HG03432 (cell line): Measurements from ENCODE around the gene HDAC10.

Source experiments
- ATAC-seq: cut with Tn5 transposase; IDR thresholded peaks from one replicate; pipeline ENCODE4 v1.9.1; 2021; ENCODE audit warnings: mild to moderate bottlenecking, moderate library complexity; ENCODE audit not compliant: unreplicated experiment

The HDAC10 gene

DNA sequence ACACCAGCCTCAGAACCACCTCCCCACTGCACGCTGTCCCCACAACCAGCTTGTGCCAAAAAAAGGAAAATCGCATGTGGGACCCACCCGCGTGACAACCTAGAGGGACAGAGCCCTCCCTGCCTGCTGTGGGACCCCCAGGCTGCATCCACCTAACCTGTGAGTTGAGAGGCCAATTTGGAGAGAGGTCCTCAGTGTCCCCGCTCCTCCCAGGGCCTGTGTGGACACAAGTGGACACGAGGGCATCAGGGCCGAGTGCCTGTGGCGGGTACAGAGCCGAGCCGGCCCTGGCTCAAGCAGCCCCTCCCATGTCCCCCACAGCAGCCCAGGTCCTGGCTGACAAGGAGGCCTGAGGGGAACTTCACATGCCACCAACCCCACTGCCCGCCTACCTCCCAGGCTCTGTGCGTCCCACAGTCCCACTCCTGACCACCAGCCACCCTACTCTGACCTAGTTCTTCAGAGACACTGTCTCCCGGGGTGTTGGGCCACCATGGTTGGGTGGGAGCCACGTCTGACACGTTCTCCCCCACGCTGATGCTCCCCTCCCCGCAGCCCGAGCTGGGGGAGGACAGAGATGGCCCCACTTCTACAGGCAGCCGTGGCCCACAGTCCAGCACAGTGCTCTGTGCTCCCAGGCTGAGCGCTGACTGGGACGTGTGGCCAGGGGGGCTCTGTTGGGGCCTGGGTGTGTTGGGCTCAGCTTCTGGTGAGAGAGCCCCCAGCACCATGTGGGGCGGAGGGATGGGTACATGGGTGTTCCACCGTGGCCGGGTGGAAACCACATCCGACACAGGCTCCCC, 31.1 kb downstream of the HDAC10 start:
- ATAC-seq = no peak

DNA sequence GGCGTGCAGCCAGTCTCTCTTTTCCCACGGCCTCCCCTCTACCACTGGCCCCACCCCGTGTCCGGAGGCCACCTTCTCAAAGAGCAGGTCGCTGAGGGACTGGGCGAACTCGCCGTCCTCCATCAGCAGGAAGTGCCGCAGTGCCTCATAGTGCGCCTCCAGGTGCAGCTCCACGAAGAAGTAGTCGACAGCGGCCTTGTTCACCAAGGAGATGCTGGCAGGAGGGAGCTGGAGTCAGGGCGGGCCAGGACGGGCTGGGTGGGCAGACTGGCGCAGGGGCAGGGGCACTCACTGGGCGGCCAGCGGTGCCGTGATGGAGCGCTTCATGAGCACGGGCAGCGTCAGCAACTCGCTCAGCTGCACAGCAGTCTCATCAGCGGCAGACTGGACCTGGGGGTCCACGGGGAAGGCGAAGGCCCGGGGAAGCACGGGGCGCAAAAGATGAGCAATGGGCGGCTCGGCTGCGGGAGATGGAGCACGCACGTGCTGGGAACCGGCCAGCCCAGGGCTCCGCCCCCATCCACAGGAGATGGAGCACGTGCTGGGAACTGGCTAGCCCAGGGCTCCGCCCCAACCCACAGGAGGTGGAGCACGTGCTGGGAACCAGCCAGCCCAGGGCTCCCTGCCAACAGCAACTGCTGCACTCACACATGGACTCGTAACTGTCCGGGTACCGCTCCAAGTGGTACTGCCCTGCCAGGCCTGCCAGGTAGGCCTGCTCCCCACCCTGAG, 31.9 kb downstream of the HDAC10 start:
- ATAC-seq = no peak

DNA sequence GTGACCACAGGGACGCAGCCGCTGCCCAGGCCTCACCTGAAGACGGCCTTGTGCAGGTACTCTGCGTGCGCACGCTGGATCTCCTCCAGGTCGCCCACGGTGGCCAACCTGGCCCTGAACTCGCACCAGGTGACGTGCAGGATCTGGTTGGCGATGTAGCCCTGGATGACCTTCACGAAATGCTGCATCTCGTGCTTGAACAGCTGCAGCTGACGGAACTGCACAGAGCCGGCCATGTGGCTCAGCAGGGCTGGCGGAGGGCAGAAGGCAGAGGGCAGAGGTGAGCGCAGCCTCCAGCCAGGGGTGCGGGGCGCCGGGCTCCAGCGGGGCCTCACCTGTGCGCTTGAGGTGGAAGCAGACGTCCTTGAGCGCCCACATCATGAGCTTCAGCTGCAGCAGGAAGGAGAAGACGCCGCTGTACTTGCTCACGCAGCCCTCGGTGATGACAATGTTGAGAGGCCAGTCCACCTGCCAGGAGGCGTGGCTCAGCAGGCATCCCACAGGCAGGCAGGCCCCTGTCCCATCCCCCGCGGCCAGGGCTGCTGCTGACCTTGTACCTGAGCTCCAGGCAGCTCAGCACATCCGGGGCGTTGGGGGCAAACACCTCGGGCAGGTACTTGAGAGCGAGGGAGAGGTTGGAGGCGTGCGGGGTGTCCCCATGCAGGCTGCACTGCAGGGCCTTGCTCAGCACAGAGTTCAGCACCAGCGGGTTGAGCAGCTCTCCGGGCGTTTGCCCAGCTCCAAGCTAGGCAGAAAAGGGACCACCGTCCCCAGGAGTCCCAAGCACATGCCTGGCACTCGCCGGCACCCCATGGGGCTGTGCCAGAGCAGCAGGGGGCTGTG, 32.7 kb downstream of the HDAC10 start:
- no peak for ATAC-seq

DNA sequence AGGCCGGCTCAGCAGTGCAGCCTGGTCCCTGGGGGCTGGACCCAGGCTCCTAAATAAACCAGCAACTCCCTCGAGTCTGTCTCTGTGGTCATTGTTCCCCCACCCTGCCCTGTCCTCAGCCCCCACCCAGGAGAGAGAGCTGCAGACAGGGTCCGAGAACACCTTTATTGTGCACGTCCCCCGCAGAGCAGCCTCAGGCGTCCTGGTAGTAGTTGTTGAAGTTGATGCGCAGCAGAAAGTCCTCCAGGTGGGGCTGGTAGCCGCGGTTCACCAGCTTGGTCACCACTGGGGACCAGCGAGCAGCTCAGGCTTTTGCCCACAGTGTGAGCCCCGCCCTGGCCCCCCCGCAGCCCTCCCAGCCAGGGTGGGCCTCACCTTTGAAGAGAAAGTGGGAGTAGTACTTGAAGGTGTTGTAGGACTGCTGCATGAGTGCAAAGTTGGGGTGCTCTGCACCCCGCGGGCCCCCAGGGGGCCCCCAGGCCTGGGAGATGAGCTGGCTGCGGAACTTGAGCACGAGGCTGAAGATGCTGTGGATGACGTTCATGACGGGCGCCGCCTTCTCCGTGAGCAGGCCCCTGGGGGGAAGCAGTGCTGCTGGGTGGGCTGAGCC, 33.4 kb downstream of the HDAC10 start:
- ATAC-seq = no peak

DNA sequence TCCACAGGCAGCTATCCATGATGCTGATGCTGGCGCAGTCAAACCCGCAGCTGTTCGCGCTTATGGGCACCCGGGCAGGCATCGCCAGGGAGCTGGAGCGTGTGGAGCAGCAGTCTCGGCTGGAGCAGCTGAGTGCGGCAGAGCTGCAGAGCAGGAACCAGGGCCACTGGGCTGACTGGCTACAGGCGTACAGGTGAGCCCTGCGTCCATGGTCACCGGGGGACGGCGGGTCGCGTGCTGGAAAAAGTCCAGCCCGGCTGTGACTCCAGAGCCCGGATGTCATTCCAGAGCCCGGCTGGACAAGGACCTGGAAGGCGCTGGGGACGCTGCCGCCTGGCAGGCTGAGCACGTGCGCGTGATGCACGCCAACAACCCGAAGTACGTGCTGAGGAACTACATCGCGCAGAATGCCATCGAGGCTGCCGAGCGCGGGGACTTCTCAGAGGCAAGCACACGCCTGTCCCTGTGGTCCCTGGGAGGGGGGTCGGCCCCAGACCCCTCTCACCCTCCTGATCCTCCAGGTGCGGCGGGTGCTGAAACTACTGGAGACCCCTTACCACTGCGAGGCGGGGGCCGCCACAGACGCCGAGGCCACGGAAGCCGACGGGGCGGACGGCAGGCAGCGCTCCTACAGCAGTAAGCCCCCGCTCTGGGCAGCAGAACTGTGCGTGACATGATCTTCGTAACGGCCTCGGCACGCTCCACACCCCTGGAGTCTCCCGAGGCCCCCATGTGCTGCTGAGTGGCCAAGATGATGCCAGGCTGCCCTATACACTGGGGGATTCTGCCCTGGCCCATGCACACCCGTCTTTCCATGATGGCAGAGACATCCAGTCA, 34.2 kb downstream of the HDAC10 start:
- ATAC-seq = no peak

DNA sequence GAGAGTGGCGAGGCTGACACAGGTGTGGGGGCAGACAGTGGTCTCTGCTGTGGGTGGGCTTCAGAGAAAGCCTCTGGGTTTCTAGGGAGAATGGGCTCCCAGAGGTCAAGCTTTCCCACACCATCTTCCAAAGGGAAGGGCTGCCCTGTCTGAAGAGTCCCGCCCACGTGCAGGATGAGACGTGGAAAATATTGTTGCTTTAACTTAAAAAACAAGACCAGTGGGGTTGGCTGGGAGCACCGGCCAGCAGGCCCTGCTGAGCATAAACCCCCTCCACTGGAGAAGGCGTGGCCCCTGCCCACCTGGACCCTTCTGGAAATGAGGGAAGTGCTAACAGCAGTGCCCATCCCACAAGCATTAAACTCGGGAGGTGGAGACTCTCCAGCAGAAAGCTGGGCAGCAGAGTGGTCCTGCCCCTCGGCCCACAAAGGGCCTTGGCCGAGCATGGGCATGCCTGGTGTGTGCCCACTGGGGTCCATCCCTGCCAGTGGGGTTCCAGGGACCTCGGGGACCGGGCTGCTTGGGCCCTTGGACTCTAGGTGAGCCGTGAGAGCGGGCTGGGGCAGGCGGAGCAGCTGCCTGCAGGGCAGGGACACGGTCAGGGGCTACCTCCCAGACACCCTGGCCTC, 34.9 kb downstream of the HDAC10 start:
- ATAC-seq = no peak

DNA sequence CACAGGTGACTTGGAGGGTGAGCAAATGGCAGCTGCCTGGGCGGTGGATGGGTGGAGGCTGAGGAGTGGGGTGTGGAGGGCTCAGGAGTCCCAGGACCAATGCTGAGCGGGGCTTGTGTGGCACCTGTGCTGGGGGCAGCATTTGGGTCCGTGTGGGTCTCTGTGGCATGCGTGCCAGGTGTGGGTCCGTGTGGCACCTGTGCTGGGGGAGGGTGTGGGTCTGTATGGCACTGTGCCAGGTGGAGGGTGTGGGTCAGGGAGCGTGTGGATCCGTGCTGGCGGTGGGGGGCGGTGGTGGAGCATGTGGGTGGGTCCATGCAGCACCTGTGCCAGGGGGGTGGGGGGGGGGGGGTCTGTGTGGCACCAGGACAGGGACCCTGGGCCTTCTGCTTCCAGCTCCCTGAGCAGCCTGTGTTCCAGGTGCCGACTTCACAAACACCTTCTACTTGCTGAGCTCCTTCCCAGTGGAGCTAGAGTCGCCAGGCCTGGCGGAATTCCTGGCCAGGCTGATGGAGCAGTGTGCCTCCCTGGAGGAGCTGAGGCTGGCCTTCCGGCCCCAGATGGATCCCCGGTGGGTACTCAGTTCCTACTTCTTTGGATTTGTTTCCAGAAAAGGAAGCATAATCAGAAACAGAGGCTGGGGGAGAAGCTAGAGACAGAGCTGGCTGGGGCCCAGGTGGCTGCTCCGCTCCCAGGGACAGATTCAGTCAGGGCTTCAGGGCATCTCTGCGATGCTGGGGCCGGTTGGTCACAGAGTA, 35.6 kb downstream of the HDAC10 start:
- ATAC-seq = no peak

DNA sequence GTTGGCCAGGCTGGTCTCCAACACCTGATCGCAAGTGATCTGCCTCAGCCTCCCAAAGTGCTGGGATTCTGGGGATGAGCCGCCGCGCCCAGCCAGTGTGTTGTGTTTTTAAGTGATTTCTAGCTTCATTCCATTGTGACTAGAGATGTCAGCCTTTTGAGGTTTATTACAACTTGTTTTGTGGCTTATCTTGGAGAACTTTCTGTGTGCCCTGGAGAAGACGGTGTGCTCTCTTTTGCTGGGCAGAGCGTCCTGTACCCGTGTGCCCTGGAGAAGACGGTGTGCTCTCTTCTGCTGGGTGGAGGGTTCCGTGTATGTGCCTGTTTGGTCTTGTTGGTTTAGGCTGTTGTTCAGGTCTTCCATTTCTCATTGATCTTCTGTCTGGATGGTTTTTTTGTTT, 37.8 kb downstream of the HDAC10 start:
- ATAC-seq = no peak

DNA sequence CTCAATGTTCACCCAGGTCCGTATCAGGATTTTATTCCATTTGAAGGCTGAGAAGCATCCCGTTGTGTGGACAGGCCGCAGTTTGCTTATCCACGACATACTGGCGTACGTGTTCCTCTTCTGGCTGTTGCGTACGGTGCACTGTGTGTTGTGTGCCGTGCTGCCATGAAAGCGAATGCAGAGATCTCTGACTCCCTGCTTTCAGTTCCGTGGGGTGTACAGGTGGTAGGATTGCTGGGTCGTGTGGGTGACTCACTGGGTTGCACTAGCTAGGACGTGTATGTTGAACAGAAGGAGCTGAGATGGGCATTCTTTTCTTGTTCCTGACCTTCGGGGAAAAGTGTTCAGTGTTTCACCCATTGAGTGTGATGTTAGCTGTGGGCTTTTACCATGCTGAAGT, 39.9 kb downstream of the HDAC10 start:
- no peak for ATAC-seq

DNA sequence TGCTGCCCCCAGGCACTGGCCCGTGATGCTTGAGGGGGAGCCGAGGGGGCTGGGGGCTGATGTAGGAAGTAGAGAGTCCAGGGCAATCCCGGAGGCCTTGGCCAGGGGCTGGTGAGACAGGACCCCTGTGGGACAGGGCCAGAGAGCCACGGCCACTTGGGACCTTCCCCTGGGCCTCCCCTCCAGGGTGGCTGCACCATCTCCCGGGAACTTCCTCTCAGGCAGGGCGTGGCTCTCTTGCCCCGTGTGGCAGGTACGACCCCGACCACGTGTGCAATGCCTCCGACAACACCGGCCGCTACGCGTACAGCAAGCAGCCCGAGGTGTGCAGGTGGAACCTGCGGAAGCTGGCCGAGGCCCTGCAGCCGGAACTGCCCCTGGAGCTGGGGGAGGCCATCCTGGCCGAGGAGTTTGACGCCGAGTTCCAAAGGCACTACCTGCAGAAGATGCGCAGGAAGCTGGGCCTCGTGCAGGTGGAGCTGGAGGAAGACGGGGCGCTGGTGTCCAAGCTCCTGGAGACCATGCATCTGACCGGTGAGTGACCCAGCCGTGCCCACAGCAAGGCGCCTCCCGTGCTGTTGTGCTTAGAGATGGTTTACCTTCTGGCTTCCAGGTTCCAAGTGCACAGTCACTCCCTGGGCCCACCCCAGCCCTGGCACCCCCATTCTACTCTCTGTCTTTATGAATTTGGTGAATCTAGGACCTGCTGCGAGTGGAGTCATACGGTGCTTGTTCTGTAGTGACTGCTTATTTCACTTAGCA, 40.5 kb downstream of the HDAC10 start:
- ATAC-seq = no peak

DNA sequence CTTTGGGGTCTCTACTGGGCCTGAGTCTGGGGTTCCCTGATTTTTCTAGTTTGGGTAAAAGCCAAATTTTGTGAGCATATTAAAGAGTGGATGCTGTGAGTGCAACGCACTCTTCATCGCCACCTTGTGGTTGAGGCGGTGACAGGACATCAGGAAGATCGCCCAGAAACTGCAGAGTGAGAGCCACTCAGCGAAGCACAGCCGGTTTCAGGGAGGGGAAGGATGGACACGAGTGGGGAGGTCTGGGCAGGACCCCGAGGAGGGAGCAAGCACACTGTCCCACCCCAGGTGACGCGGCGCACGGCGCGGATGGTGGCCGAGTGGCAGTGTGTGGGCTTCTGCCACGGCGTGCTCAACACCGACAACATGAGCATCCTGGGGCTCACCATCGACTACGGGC, 41.2 kb downstream of the HDAC10 start:
- no peak for ATAC-seq

DNA sequence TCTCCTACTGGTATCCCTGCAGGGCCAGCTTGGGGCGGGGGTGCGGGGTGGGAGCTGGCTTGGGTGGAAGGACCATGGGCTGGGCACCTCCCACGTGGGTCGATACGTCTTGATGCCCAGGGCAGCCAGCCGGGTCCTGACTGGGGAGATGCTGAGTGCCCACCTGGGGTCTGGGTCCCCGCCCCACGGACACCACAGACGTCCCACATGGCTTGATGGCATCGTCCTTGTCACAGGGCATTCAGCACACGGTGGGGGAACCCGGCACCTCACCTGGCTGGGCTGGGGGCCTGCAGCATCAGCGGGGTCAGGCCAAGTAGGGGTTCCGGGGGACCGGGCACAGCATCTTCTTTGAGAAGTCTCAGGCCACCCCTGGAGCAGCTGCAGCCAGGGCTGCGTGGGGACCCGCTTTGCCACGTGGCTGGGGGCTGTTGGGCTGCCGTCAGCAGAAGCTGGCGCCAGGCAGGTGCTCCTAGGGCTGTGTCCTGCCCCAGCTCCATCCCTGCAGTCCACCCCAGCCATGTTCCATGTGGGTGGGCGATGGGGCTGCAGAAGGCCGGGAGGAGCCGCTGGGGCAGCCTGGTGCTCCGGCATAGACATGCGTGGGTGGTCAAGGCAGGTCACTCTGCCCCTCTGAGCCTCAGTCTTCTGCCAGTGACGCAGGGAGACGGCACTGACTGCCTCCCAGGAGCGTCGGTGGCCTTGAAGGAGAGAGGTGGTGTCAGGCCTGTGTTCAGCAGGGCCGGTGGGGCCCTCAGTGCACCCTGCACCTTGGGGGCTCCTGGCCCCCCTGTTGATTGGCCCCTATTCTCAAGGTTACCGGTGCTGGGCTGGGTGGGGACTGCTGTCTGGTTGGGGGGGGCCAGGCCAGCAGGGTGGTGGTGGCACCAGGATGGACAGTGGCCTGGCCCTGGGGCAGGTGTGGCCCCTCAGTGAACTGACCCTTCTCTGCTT, 41.8 kb downstream of the HDAC10 start:
- no peak for ATAC-seq

DNA sequence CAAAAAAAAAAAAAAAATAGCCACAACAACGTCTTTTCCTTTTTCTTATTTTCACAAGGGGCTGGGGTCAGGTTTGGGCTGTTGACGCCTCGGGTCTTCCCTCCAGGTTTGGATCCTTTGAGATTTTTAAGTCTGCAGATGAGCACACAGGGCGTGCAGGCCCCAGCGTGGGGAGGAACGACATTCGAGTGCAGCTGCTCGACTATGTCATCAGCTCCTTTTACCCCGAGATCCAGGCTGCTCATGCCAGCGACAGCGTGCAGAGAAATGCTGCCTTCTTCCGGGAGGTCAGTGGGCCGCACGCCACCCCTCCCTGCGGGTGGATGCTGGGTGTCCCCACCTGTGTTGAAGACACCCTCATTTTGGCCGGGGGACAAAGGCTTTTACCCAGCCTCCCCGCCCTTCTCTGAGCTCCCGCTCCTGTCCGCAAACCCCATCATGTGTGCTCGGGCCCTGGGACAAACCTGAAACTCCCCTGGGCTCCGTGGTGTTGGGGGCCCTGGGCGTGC, 42.6 kb downstream of the HDAC10 start:
- no peak for ATAC-seq

DNA sequence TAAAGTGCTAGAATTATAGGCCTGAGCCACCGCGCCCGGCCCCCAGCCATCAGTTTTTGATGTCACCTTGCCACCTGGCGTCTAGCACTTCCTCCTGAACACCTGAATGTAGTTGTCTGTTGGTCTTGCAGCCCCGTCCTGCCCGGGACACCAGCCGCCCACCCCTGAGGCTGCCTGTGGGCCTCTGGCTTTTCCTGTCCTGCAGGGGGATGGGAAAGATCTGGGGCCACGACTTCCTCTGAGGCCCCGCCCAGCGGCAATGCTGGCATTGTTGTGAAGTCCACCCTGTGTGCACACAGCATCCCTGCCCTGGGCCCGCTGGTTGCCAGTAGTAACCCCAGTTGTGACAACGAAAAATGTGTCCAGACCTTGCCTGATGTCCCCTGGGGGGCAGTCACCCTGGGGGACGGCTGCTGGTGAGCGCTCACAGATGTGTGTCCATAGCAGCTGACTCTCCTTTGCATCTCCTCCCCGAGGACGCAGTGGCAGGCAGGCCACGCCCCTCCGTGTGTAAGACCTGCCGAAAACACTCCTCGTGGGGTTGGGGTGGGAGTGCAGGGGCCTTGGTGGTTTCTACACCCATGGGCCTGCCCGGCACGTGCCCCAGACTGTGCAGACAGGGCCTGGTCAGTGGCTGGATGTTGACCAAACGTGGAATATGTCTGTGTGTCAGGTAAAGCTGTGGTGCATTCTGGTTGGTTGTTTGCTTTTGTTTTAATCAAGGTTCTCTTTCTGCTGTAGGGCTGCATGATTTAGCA, 43.5 kb downstream of the HDAC10 start:
- ATAC-seq = no peak

DNA sequence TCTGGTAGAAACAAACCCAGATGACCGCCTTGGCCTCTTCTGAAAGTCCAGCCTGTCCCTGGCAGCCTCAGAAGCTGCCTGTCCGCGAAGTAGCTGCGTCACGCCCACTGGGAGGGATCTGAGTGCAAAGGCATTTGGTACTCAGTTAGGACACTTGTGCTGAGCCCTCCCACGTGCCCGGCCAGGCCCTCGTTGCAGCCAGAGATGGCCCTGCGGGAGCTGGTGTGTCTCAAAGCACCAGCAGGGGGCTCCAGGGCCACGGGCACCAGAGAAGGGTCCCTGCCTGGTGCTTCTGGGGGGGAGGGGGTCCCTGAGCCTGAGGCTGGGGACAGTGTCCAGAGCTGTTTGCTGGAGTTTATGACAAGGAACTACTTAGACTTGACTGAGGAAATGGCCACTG, 44.5 kb downstream of the HDAC10 start:
- ATAC-seq = no peak
